A673 (cell line): ENCODE data around the gene SNAI3.

ENCODE experiments used
- CTCF ChIP-seq: fragments of 300-800, 200-600 bp; sonication (generic); conservative IDR thresholded peaks from 2 replicates; pipeline ENCODE4 v1.5.1; 2017; ENCODE audit warnings: low read depth, mild to moderate bottlenecking, antibody characterized with exemption, low read length, moderate library complexity, mixed read lengths
- EZH2 ChIP-seq: fragments of 200-600 bp; sonication (generic); IDR thresholded peaks from 2 replicates; pipeline ENCODE4 v1.6.1; 2017; ENCODE audit warnings: borderline replicate concordance, low read depth, mild to moderate bottlenecking, mixed read lengths, antibody characterized with exemption, low read length; ENCODE audit not compliant: poor library complexity, severe bottlenecking

- TF ChIP-seq EZH2 = no peak
- TF ChIP-seq CTCF = no peak
These were observed 30.3 kb upstream of the SNAI3 start for GRCh38 chr16:88716601-88717001.
